ENCODE data around the gene RBM17. TPM values are rescaled to one million over a fixed set of nuclear protein-coding genes. Genes with fewer than 3 reads are reported as not detected.

RBM17 gene
- total and polyA plus RNA-seq, 5 experiments from 2014 or later = 57.4 to 130 (median 84.9) TPM

DNA sequence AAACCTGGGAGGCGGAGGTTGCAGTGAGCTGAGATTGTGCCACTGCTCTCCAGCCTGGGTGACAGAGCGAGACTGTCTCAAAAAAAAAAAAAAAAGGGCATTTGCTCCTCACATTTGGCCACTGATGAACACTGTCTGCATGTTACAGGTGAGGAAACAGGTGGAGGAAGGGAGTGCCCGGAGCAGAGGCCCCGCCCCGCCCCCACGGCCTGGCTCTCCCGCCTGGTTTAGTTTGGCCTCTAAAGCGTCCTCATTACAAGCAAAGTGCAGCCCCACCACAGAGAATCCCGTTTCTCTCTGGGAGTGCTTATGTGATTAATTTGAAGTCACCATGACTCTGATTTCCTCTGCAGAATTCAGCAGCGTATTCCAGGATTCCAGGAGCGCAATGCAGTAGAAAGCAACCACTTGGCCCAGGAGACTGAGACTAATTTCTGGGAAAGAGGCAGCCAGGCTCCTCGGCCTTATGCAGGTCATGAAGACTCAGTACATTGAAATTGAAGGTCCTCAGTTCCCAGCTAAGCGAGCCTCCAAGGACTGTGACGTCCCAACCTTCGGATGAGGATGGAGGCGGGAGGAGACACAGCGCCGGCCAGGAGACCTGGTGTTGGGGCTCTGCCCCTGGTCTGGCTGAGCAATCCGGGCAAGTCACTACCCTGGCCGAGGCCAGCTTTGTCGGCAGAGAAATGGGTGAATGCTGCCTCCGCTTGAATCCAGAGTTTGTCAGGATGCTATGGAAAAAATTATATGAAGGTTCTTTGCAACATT lies 44.7 kb downstream of the RBM17 start:
- DNase-seq (no peak), ATAC-seq (no peak)
- Mint-ChIP-seq H3K9me3 (no peaks in the 10 kb centered on the region), H3K27me3 (peaks cover 0 to 12% (median 0%) of the 10 kb centered on the region in 5 donors), H3K4me3 (no peak overlapping the region), H3K27ac (peak overlapping the region in 1 of 10 donors; percentile 34), H3K4me1 (peaks cover 11 to 29% (median 23%) of the 10 kb centered on the region in 4 donors), H3K36me3 (no peaks in the 10 kb centered on the region)
- POLR2A ChIA-PET = interaction anchor here (2.1 kb wide), 1 partner anchor 11 kb away, joined by 6 read pairs; no protein-coding TSS in a partner anchor

GRCh38 chr10:6134099-6134823 lies 45.4 kb downstream of the RBM17 start:
- DNase-seq (no peak), ATAC-seq (no peak)
- H3K27ac Mint-ChIP-seq = no peak overlapping the region
- POLR2A ChIA-PET = interaction anchor here (2.1 kb wide), 1 partner anchor 10 kb away, joined by 6 read pairs; no protein-coding TSS in a partner anchor
- peaks cover 0 to 12% (median 0%) of the 10 kb centered on the region in 5 donors for H3K27me3 Mint-ChIP-seq
- no peak overlapping the region for H3K4me3 Mint-ChIP-seq
- peaks cover 9 to 21% (median 16%) of the 10 kb centered on the region in 4 donors for H3K4me1 Mint-ChIP-seq
- no peaks in the 10 kb centered on the region for H3K9me3 Mint-ChIP-seq
- H3K36me3 Mint-ChIP-seq = no peaks in the 10 kb centered on the region

DNA sequence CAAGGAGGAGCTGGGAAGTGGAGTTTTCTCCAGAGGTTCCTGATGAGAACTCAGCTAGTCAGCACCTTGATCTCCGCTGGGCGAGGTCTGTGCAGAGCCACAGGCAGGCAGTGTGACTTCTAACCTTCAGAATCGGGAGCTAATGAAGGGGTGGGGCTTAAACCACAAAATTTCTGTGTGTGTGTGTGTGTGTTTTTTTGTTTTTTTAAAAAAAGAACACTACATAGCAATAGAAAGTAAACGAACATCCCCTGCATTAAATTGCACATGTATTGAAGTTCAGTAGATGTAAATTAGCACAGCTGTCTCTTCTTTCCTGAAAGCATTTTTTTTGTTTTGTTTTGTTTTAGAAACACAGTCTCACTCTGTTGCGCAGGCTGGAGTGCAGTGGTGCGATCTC lies 46.2 kb downstream of the RBM17 start:
- Mint-ChIP-seq H3K27me3 (peaks cover 0 to 5% (median 2%) of the 10 kb centered on the region in 5 donors), H3K4me1 (peaks cover 3 to 18% (median 11%) of the 10 kb centered on the region in 4 donors), H3K9me3 (no peaks in the 10 kb centered on the region), H3K4me3 (no peak overlapping the region), H3K27ac (peak overlapping the region in 1 of 10 donors; percentile 49), H3K36me3 (no peaks in the 10 kb centered on the region)
- ATAC-seq (no peak), DNase-seq (no peak)
- POLR2A ChIA-PET = interaction anchor here (2.1 kb wide), 1 partner anchor 9 kb away, joined by 6 read pairs; no protein-coding TSS in a partner anchor

DNA sequence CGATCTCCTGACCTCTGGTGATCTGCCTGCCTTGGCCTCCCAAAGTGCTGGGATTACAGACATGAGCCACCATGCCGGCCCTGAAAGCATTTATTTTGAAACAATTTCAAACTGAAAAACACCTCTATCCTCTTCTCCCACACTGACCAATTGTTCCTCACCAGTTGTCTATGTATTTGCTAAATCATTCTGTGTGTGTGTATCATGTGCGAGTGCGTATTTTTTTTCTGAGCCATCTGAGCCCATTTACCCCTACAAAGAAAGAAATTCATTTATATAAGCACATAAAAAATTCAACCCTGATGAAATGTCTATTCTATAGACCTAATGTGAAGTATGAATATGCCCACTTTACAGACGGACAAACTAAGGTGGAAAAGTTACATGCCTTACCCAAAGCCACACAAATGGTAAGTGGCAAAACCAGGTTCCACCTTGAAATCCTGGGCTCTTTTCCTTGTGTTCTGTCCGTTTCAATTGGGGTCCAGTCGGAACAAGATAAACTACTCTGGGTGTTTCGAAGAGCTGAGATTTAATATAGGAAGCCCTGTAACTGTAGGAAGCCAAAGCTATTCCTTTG lies 46.8 kb downstream of the RBM17 start:
- Mint-ChIP-seq H3K9me3 (no peaks in the 10 kb centered on the region), H3K27me3 (peaks cover 0 to 4% (median 2%) of the 10 kb centered on the region in 5 donors), H3K27ac (no peak overlapping the region), H3K4me3 (no peak overlapping the region), H3K36me3 (no peaks in the 10 kb centered on the region), H3K4me1 (peaks cover 3 to 20% (median 13%) of the 10 kb centered on the region in 4 donors)
- POLR2A ChIA-PET = interaction anchor here (0.9 to 2.1 kb wide), 3 partner anchors 9 to 67 kb away, joined by 3 to 6 read pairs (median 5); partner anchors contain the start of gene PFKFB3
- ATAC-seq (no peak), DNase-seq (no peak)

GRCh38 chr10:6136215-6137201 lies 47.7 kb downstream of the RBM17 start:
- peaks cover 3 to 27% (median 19%) of the 10 kb centered on the region in 4 donors for H3K4me1 Mint-ChIP-seq
- peak overlapping the region in 1 of 10 donors; percentile 37 for H3K27ac Mint-ChIP-seq
- H3K27me3 Mint-ChIP-seq = peaks cover 0 to 4% (median 2%) of the 10 kb centered on the region in 5 donors
- no peak overlapping the region for H3K4me3 Mint-ChIP-seq
- ATAC-seq = no peak
- no peak for DNase-seq
- H3K9me3 Mint-ChIP-seq = no peaks in the 10 kb centered on the region
- H3K36me3 Mint-ChIP-seq = no peaks in the 10 kb centered on the region
- POLR2A ChIA-PET = interaction anchor here (0.7 to 1.2 kb wide), 3 partner anchors 12 to 67 kb away, joined by 3 to 5 read pairs (median 3); partner anchors contain the start of gene PFKFB3

GRCh38 chr10:6138456-6138855 lies 49.6 kb downstream of the RBM17 start:
- Mint-ChIP-seq H3K27me3 (peaks cover 0 to 4% (median 2%) of the 10 kb centered on the region in 5 donors), H3K4me3 (no peak overlapping the region), H3K4me1 (peaks cover 3 to 28% (median 21%) of the 10 kb centered on the region in 4 donors), H3K9me3 (no peaks in the 10 kb centered on the region), H3K27ac (no peak overlapping the region), H3K36me3 (no peaks in the 10 kb centered on the region)
- DNase-seq (no peak), ATAC-seq (no peak)
- POLR2A ChIA-PET = interaction anchor here (1.3 to 1.5 kb wide), 2 partner anchors 12 to 44 kb away, joined by 3 to 4 read pairs; no protein-coding TSS in a partner anchor

GRCh38 chr10:6139470-6139869 lies 50.6 kb downstream of the RBM17 start:
- H3K9me3 Mint-ChIP-seq = no peaks in the 10 kb centered on the region
- H3K4me3 Mint-ChIP-seq = peak overlapping the region in 1 of 10 donors; percentile 50
- H3K27me3 Mint-ChIP-seq = peaks cover 0 to 4% (median 2%) of the 10 kb centered on the region in 5 donors
- peaks cover 5 to 33% (median 24%) of the 10 kb centered on the region in 4 donors for H3K4me1 Mint-ChIP-seq
- ATAC-seq (no peak), DNase-seq (no peak)
- H3K36me3 Mint-ChIP-seq = no peaks in the 10 kb centered on the region
- POLR2A ChIA-PET = interaction anchor here (1.3 to 1.5 kb wide), 2 partner anchors 11 to 43 kb away, joined by 3 to 4 read pairs; no protein-coding TSS in a partner anchor
- H3K27ac Mint-ChIP-seq = peak overlapping the region in 1 of 10 donors; percentile 53

DNA sequence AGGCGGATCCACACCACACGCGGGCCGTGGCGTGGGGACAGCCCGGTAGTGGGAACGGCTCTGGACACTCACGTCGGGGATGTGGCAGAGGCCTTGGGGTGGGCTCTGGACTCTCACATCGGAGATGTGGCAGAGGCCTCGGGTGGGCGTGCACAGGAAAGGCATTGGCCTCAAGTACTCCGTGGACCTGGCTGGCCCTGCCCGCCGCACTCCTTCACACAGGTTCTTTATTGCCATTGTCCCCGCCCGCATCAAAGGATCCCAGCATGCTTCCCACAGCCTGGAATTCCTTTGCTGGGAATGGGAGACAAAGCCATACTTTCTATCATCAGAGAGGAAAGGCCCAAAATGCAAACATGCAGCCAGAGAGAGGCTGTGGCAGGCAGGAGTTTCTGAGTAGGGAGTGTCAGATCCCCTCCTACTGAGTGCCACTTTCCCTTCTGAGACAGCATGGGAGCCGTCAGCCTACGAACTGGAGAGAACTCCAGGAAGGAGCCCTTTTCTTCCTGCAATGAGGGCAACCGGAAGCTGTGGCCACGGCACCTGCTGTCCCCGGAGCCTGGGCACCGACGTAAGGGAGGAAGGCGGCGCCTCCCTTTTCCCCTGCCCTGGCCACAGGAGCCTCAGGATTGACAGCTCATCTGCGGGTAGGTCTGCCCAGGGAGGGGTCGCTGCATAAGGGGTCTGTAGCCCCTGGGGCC lies 51.5 kb downstream of the RBM17 start:
- Mint-ChIP-seq H3K36me3 (no peaks in the 10 kb centered on the region), H3K4me3 (peak overlapping the region in 8 of 10 donors; percentile 14 to 83 (median 47)), H3K4me1 (peaks cover 5 to 32% (median 24%) of the 10 kb centered on the region in 4 donors), H3K27me3 (peaks cover 0 to 4% (median 2%) of the 10 kb centered on the region in 5 donors), H3K27ac (peak overlapping the region in 1 of 10 donors; percentile 70), H3K9me3 (no peaks in the 10 kb centered on the region)
- ATAC-seq = no peak
- DNase-seq = peak in 1 of 10 donors; percentile 26
- POLR2A ChIA-PET = no interaction called here

GRCh38 chr10:6140965-6141295 lies 52.1 kb downstream of the RBM17 start:
- POLR2A ChIA-PET = no interaction called here
- H3K27me3 Mint-ChIP-seq = peaks cover 0 to 4% (median 1%) of the 10 kb centered on the region in 5 donors
- ATAC-seq (no peak), DNase-seq (no peak)
- H3K4me1 Mint-ChIP-seq = peaks cover 7 to 35% (median 28%) of the 10 kb centered on the region in 4 donors
- H3K27ac Mint-ChIP-seq = peak overlapping the region in 4 of 10 donors; percentile 24 to 70 (median 48)
- no peaks in the 10 kb centered on the region for H3K36me3 Mint-ChIP-seq
- H3K9me3 Mint-ChIP-seq = no peaks in the 10 kb centered on the region
- H3K4me3 Mint-ChIP-seq = peak overlapping the region; percentile 30 to 83 (median 57)

DNA sequence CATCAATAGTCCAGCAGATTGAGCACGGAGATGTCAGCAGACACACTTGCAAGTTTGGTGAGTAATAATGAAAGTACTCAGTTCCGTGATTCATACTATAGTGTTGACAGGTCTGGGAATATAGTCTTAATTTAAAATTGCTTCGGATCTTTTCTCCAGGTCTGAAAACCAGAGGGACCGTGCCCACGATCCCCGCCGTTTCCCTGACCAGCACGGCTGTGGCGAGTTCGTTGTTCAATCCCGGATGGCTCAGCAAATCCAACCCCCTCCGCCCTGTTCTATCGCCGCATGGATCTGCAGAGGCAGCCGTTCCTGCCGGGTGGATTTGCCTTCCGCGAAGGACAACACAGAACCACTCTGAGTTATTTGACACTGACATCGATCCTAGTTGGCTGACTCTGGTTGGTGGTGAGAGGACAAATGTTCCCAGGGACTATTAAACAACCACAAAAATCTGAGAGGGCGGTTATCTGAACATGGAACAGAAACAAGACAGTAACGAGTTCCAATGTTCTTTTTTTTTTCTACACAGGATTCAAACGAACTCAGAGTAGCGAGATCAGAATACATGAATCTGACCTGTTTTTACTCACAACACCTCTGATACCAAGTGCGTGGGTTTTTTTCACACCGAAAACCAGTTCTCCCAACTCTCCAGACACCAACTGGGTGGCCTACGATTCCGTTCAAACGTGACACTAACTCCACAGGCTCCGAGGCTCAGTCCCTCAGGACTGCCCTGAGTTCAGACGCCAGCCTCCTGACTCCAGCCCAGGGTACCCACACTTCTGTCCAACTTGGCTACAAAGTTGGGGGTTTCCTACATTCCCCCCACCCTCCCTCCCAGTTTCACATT lies 52.7 kb downstream of the RBM17 start:
- DNase-seq = no peak
- Mint-ChIP-seq H3K36me3 (no peaks in the 10 kb centered on the region), H3K27ac (peak overlapping the region in 5 of 10 donors; percentile 29 to 70 (median 60)), H3K4me3 (peak overlapping the region; percentile 9 to 83 (median 57)), H3K27me3 (peaks cover 0 to 4% (median 1%) of the 10 kb centered on the region in 5 donors), H3K9me3 (no peaks in the 10 kb centered on the region), H3K4me1 (peaks cover 10 to 37% (median 33%) of the 10 kb centered on the region in 4 donors)
- POLR2A ChIA-PET = interaction anchor here (7.6 kb wide), 1 partner anchor 60 kb away, joined by 31 read pairs; the partner anchor contains the start of gene PFKFB3
- ATAC-seq = no peak
